AG08396 (cell line): ENCODE results near the gene GINS3.

ENCODE experiments used
- DNase-seq: peaks from one replicate; pipeline ENCODE4 v3.0.0; 2012; ENCODE audit warnings: low spot score, mixed read lengths

The GINS3 gene

DNA sequence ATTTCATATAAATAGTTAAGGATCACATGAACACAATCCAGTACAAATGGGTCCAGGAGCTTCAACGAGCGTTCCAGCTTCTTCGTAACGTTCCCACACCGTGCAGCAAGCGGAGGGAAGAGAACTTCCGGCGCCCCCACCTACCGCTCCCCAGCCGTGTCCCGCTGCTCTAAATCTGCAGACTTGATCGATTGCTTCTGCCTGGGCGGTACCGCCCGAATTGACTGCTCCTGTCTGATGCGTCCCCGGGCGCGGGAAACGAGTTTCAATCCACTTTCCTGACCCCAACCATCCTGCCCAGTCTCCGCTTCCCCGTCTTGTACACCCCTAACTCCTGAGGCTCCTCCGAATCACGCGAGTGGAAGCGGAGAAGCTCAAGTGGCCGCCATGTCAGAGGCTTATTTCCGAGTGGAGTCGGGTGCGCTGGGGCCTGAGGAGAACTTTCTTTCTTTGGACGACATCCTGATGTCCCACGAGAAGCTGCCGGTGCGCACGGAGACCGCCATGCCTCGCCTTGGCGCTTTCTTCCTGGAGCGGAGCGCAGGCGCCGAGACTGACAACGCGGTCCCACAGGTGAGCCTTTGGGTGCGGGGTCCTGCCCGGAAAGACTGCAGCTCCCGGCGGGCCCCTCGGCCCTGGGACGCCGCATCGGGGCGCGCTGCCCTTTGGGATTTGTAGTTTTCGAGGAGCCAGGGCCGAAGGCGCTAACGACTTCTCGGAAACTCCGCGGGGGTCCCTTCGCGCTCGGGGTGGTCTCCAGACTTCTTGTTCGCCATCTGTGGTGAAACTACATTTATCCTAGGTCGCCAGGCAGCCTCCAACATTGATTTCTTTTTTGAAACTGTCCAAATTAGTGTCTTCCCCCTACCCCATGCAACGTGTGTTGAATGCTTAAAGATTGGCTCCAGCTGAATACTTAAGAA lies at the start of gene GINS3:
Gene GINS3, plus strand, starts transcription at position 257 of the 923 bp plus-strand sequence. Its CDS starts 131 bp downstream, at position 388.
- DNase-seq: peak; percentile 91

DNA sequence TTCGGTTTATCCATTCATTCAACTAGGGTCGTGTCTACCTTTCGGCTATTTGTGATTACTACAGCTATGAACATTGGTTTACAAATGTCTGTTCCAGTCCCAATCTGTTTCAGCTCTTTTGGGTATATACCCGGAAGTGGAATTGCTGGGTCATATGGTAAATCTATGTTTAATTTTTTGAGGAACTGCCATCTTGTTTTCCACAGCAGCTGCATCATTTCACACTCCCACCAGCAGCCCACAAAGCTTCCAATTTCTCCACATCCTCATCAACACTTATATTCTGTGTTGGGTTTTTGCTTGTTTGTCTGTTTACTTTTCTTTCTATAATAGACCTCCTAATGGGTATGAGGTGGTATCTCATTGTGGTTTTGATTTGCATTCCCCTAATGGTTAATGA lies 48.7 kb upstream of the GINS3 start:
- DNase-seq: no peak

DNA sequence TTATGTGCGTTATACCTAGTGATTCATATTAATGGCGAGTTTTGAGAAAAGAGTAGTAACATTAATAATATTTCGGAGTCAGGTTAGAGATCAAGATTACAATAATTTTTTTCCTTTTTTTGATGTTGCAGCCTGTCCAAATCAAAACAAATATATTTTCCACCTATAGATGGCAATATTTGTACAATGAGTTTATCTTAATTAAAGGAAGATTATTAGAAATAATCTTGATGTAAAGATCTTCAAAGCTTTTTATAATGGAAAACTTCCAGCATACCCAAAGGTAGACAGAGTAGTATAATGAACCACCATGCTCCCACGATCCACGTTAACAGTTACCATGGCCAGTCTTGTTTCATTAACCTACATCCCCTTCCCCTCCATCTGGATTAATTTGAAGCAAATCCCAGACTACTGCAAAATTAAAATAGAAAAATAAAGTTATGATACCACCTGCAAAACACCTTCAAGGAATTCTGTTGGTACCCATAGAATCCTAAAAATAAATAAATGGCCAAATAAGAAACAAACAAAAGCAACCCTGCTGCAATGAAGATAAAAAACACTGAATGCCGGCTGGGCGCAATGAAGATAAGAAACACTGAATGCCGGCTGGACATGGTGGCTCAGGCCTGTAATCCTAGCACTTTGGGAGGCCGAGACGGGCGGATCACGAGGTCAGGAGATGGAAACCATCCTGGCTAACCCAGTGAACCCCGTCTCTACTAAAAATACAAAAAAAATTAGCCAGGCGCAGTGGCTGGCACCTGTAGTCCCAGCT lies 46.5 kb upstream of the GINS3 start:
- no peak for DNase-seq

DNA sequence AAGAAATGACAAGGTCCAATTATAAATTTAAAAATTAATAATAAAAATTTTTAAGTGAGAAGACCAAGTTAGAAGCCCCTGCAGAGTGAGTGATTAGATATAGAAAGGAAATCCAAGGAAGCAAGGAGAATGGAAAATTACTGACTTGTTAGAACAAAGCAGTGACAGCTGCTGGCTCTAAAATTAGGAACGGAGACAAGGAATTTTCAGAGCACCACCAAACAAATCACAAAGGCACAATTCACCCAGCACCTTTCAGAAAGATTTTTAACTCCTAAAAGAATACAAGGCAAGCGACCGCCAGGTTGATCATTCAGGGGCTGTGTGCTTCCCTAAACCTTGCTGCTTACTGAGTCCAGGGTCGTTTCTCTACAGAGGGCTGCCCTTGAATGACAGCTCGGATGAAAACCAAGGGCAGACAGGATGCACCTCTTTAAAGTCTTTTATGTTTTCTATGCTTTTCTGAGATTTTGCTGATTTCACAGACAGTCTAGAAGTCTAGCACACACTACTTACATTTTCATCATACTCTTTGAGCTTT lies 45.4 kb upstream of the GINS3 start:
- DNase-seq: no peak

DNA sequence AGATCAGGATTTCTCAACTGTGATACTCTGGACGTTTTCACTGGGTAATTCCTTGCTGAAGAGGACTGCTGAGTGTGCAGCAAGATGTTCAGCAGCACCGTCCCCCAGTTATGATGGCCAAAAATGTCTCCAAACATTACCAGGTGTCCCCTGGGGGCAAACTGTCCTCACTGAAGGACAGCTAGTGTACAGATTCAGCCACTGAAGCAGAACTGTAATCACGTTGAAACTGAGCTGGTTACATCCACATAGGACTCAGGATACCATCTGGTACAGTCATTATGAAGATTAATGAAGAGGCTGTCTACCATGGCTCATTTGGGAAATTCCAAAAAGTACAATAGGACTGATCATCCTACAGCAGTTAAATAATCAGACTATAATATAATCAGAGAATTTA lies 43.3 kb upstream of the GINS3 start:
- peak; percentile 7 for DNase-seq

DNA sequence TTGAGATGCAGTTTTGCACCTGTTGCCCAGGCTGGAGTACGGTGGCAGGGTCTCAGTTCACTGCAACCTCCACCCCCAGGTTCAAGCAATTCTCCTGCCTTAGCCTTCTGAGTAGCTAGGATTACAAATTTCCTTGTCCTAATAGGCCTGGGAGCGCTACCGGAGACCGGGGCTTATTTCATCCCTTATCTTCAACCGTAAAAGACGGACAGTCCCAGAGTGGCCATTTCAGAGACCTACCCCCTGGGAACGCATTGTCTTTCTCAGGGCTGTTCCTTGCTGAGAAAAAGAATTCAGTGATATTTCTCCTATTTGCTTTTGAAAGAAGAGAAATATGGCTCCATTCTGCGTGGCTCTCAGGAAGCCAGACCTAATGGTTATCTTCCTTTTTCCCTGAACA lies 39.6 kb upstream of the GINS3 start:
- DNase-seq: no peak

DNA sequence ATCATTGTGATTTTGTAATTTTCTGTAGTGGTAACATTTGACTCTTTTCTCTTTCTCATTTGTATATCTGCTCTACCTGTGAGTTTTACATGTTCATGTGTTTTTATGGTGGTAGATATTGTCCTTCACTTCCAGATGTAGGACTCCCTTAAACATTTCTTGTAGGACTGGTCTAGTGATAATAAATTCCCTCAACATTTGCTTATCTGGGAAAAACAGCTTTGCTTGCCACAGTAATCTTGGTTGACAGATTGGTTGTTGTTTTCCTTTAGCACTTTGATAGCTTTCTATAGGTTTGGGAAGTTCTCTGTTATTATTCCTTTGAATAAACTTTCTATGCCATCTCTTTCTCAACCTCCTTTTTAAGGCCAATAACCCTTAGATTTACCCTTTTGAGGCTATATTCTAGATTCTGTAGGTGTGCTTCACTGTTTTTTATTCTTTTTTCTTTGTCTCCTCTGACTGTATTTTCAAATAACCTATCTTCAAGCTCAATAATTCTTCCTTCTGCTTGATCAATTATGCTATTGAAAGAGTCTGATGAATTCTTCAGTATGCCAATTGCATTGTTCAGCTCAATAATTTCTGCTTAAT lies 32.1 kb upstream of the GINS3 start:
- no peak for DNase-seq

DNA sequence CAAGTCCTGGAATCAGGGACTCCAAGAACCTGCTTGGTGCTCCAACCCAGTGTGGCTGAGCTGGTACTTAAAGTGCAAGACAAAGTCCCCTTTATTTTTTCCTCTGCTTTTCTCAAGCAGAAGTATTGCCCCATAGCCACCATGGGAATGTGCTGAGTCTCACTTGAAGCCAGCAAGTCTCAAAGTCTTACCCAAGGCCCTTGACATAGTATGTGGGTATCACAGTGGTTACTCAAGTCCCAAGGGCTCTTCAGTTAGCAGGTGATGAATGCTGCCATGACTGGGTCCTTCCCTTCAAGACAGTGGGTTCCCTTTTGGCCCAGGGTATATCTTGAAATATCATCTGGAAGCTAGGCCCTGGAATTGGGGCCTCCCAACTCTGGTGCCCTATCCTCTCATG lies 30.5 kb upstream of the GINS3 start:
- DNase-seq: no peak

DNA sequence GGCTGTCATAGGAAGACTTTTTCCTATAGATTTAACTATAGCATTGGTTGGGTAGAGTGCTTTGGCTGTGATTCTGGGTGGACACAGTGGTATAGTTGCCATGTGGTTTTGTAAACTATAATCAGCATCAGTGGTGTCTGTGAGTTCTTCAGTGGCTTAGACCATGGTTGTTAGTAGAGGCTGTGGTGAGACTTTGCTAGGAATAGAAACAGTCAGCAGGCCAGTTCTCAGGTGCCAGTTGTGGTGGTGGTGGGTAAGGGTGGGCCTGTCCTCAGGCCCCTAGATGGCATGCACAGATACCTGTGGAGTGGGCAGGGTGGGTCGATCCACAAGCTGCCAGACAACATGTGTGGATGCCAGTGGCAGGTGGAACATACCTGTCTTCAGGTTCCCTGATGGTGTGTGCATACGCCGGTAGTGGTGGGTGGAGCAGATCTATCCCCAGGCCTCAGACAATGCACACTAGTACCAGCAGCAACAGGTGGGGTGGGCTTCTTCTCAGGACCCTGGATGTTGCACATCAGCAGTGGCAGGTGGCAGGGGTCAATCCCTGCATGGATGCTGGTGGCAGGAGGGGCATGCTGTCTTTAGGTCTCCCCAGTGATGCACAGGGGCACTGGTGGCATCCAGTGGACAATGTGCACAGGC lies 28.4 kb upstream of the GINS3 start:
- no peak for DNase-seq

DNA sequence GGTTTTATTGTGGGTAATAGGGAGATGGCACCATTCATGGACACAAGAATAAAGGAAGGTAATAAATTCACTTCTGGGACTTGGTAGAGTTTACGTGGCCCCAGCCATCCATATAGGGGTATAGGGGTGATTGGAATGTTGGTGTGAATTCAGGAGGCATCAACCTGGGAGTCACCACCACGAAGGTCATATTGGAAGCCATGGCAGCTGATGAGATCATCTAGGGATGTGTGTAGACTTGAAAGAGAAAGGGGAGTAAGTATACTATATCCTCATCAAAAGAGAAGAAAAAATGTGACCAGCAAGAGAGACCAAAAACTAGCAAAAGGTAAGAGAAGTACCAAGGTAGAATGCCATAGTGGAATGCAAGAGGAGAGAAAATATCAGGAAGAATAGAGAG lies 26.6 kb upstream of the GINS3 start:
- no peak for DNase-seq

DNA sequence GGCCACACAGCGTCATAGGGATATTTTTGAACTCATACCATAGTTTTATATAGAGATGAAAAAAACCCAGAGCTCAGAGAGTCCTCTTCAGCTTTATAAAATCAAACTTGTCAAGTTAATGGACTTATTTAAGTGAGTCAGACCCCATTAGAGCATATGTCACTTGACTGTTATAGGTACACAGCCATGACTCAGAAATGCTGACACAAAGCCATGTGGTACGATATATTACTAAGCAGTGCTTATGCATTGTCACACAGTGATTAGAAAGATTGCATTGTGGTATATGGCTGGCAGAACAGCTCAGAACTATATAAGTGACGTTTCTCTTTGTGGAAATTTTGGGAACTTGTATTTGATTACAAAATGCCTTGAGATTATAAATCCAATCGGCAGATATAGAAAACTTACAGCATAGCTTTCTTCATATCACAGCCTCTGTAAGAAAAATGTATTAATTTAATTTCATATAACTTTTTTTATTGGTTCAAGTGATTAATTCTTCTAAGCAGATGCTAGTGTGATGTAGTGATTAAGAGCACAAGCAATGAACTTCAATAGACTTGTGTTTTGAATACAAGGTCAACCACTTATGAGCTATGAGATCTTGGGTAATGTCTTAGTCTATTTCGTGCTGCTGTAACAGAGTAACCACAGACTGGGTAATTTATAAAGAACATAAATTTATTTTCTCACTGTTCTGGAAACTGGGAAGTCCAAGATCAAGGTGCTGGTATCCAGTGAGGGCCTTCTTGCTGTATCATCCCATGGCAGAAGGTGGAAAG lies 25.8 kb upstream of the GINS3 start:
- no peak for DNase-seq

DNA sequence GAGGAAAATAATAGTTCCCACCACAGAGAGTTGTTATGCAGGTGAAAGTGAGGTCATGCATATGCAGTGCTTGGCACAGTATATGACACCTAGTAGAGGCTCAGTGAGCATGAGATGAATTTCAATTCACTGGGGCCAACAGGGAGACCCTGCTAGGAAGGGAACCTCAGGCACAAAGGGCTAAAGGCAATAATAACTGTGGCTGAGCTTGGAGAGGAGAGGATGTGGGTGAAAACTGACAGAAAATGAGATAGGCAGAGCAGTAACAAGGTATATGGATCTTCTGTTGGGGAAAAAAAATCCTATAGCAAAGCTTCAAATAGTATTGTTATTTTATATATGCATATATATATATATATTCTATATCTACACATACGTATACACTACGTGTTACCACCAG lies 25.0 kb upstream of the GINS3 start:
- DNase-seq: no peak

DNA sequence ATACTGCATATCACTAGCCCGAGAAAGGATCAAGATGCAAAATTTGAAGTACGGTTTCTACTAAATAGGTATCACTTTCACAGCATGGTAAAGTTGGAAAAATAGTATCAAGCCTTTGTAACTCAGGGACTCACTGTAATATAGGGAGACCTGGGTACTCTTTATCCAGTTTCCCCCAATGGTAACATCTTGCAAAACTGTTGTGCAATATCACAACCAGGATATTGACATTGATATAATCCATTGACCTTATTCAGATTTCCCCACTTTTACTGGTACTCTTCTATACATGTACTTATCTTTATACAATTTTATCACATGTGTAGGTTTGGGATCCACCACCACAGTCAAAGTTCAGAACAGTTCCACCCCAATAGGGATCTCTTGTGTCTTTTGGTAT lies 20.4 kb upstream of the GINS3 start:
- DNase-seq: no peak

DNA sequence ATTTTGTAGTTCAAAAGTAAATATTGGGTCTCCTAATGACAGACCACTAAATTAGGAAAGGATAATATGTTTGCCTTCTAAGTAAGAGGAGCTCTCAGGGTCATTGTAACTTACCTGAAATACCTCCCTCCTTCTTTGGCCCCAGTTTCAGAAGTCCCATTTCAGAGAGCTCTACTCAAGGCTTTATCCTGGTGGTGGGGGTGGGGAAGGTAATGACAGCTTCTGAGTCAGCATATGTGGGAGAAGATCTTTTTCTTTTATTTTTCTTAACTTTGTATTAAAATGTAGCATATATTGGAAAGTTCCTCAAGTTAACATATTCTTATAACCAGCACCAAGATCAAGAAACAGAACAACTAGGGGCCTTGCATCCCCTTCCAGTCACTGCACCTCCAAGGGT lies 16.9 kb upstream of the GINS3 start:
- no peak for DNase-seq

DNA sequence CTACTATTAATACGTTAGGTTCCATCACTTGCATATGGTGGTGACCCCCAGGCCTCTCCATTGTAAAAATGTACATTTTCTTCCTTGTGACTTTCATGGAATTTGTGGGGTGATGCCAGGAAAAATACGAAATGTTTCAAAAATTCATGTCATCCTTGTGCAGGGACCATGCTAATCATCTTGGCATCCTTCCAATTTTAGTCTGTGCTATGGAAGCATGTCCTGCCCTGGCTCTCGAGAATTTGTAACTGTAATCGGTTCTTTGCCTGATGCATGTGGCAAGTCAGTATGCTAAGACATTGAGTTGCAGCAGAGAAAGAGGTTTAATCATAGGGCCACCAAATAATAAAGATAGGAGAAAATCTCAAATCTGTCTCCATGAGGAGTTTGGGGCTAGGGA lies 14.3 kb upstream of the GINS3 start:
- peak; percentile 11 for DNase-seq

DNA sequence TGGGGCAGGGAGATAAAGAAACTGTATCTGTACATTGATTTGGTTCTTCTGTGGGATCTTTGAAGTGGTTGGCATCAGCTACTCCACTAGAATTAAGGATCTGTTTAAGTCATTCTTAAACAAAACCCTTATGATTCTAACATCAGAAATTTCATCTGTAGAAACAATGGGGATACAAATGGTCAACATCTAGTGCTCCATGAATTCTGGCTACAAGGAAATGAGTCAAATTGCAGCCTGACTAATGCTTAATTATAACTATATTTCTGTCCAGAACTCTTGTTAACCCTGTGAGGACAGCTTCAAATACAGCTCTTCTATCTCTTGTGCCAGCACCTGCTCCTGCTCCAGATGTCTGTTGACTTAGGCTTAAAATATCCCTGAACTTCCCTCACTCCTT lies 13.9 kb upstream of the GINS3 start:
- DNase-seq: no peak

DNA sequence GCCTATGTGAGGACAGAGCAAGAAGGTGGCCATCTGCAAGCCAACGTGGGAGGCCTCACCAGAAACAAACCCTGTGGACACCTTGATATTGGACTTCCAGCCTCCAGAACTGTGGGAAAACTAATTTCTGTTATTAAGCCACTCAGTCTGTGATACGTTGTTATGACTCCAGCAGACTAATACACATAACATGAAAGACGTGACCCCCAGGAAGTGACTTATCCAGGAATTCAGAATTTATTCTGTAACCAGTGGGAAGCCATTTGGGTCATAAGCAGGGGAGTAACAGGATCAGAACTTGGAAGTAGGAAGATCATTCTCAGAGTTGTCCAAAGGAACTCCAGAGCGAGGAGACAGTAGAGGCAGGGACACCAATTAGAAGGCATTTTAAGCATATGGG lies 12.5 kb upstream of the GINS3 start:
- DNase-seq: no peak

DNA sequence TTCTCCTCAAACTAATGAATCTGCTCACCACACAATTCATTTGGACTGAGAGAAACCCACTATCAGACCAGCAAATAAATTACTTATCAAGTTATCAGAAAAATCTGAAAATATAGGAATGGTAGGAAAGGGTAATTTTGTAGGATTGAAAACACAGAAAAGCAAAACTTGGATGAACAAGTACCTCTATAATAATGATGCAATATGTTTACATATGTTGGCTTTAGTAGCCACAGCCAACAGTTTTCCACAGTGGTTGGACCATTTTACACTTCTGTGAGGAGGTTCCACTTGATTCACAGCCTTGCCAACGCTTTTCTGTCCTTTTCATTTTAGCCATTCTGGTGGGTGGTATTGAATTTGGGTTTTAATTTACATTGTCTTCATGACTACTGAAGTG lies 10.6 kb upstream of the GINS3 start:
- DNase-seq: no peak

DNA sequence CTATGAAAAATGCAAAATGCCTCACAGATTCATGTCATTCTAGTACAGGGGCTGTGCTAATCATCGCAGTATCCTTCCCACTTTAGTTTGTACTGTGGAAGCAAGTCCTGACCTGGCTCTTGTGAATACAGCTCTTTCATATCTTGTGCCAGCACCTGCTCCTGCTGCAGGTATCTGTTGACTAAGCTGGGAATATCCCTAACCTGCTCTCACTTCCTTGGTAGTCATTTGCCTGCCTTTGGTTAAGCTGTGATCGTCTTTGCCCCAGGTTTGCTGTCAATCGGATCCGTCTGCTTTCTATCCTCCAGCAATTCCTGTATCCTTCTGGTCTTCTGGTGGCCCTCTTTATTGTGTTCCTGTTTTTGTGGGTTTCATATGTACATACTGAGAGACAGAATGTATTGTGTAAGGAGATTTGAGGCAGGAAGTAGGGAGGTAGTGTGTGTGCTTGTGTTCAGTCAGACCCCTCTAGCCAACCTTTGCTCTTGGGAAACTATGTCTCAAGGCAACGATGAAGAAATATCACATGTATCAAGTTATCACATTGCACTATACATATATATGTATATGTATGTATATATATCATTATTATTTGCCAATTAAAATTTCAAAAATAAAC lies 7.7 kb upstream of the GINS3 start:
- no peak for DNase-seq

DNA sequence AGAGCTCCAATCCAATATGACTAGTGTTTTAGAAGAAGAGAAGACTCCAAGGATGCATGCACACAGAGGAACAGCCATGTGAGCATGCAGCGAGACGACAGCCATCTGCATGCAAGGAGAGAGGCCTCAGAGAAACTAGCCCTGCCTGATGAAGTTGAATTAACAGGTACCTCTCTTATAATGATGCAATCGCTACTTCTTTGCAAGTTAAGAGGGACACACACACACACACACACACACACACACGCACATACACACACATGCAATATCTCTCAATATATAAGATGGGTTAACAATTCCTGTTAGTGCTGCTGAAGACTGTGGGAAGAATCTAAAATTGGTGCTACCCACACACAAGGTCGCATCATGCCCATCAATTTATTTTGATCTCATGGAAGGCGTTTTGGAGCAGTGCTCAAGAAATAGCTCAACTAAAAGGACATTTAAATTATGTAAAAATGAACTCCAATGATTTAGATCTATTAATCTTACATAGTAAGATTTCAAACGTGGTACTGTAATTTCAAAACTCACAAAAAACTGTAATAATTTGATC lies 7.0 kb upstream of the GINS3 start:
- no peak for DNase-seq

DNA sequence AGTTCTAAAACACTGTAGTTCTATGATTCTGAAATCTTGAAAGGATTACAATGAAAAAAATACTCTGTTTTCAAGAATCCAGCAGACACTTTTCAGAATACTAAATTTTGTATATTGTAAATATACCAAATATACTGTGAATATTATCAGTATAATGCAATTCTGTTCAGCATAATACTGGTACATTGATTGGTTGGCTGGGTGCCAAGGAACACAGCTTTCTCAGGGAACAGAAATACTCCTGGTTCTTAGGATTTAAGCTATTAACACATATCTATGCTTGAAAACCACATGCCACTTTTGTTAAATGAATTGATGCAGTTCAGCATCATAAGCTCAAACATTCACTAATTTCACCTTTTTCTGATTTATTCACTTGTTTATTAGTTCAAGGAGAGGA lies 2.5 kb upstream of the GINS3 start:
- DNase-seq: no peak
